ENCODE data around the gene MAMLD1. TPM values are rescaled to one million over a fixed set of nuclear protein-coding genes. Genes with fewer than 3 reads are reported as not detected.

MAMLD1 gene
- polyA plus RNA-seq, 1 donor (not counting 4 experiments of a cell fraction or from before 2014, with no cell fraction given), result 0.98 TPM

DNA sequence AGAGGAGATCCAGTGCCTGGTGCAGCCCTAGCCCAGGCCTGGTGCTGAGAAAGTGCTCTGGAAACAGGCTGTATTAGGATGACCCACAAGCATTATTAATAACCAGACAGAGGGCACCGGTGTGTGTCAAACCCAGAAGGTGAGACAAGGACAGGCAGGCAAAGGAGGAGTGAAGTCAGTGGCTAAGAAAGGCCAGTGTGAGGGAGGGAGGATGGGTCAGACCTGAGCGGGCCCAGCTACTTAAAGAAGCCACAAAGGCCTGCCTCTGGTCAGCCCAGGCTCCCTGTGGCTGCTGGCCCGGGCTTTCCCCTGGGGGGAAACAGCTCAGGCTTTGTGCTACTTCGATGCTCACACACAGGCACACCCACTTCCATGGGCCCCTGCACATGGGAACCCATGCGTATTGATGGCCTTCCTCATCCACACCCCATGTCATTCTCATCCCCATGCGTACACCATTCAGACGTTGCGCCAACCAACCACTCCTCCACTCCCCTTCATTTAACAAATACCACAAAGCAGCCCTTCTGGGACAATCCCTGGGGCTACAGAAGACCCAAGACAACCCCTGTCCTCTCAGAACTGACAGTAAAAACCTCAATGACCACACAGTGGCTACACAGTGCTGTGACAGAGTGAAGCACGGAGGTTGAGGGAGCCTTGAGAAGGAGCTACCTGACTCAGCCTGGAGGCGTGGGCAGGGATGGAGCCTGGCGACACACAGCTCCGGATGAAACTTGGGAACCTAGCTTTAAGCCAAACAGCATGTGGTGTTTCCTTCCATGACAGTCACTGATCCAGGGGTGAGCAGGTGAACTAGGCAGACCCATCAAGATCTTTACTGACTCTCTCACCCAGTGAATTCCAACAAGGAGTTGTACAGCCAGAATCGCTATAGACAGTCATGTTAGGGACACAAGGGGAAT, 180.4 kb downstream of the MAMLD1 start:
- TF ChIP-seq EZH2 (IDR thresholded peaks at IDR 0.05; ENCODE audit: low read length), result no peak
- TF ChIP-seq, protein P1, sequence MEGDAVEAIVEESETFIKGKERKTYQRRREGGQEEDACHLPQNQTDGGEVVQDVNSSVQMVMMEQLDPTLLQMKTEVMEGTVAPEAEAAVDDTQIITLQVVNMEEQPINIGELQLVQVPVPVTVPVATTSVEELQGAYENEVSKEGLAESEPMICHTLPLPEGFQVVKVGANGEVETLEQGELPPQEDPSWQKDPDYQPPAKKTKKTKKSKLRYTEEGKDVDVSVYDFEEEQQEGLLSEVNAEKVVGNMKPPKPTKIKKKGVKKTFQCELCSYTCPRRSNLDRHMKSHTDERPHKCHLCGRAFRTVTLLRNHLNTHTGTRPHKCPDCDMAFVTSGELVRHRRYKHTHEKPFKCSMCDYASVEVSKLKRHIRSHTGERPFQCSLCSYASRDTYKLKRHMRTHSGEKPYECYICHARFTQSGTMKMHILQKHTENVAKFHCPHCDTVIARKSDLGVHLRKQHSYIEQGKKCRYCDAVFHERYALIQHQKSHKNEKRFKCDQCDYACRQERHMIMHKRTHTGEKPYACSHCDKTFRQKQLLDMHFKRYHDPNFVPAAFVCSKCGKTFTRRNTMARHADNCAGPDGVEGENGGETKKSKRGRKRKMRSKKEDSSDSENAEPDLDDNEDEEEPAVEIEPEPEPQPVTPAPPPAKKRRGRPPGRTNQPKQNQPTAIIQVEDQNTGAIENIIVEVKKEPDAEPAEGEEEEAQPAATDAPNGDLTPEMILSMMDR (optimal IDR thresholded peaks at IDR 0.05 in 1 of 3, IDR thresholded peaks at IDR 0.05 in 1 of 3, conservative IDR thresholded peaks at IDR 0.05 in 1 of 3; ENCODE audit: extremely low read depth in 1 of 3, insufficient read depth in 2 of 3, low read length in 3 of 3), result no peak
- Histone ChIP-seq H2AFZ (ENCODE audit: control insufficient read depth, low read length) (no peak overlapping the region), H3K9ac (ENCODE audit: control insufficient read depth, extremely low read depth, insufficient read depth, low read length) (no peak overlapping the region), H3K36me3 (ENCODE audit: control insufficient read depth in 2 of 2, extremely low read depth in 1 of 2, insufficient read depth in 2 of 2, low read length in 2 of 2) (no peaks in the 10 kb centered on the region), H3K4me1 (ENCODE audit: control insufficient read depth, extremely low read depth, insufficient read depth, low read length) (peaks cover 4% of the 10 kb centered on the region), H3K9me3 (ENCODE audit: control insufficient read depth, low read depth, low read length) (no peaks in the 10 kb centered on the region), H3K4me3 (ENCODE audit: control insufficient read depth in 2 of 3, extremely low read depth in 1 of 3, insufficient read depth in 2 of 3, low read depth in 1 of 3, low read length in 3 of 3) (no peak overlapping the region), H3K9me1 (ENCODE audit: control insufficient read depth, extremely low read depth, insufficient read depth, low read length) (no peaks in the 10 kb centered on the region), H3K79me2 (ENCODE audit: control insufficient read depth, insufficient read depth, low read length) (no peaks in the 10 kb centered on the region), H3K27me3 (ENCODE audit: control insufficient read depth, extremely low read depth, insufficient read depth, low read length) (no peaks in the 10 kb centered on the region), H3K27ac (ENCODE audit: control insufficient read depth, insufficient read depth, low read length) (no peak overlapping the region), H3K4me2 (ENCODE audit: control insufficient read depth, extremely low read depth, insufficient read depth, low read depth, low read length) (no peak overlapping the region), H4K20me1 (ENCODE audit: control insufficient read depth, extremely low read depth, insufficient read depth, low read length) (no peaks in the 10 kb centered on the region)
- DNase-seq (ENCODE audit: low read depth, low spot score) (no peak), FAIRE-seq (no peak)
- dilution Hi-C loops (cut with MboI; ENCODE audit: extremely low pct_ligation_motif_present, low sequenced_read_pairs), result no loop called here

DNA sequence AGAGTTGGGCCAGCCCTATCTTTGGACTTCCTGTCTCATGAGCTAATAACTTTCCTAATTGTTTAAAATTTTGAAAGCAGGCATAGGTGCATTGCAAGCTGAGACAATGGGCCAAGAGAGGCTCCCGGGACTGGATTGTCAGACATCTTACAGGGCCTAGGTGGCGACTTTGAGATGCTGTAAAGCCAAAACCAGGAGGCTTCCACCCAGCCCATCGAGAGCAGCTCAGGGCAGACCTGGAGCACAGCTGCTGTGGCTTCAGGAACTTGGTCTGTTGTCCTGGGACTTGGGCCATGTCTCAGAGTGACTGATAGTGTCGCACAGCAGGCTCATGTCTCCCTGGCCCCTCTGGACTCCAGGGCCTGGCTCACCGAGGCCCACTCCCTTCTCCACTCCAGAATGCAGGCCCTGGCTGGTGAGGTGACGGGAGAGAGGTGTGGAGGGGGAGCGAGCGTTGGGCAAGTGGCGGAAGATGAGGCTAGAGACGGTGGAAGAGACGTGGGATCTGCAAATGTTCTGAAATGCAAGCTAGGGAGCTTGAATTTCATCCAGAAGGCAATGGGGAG, 181.2 kb downstream of the MAMLD1 start:
- Histone ChIP-seq H3K4me2 (ENCODE audit: control insufficient read depth, extremely low read depth, insufficient read depth, low read depth, low read length) (no peak overlapping the region), H4K20me1 (ENCODE audit: control insufficient read depth, extremely low read depth, insufficient read depth, low read length) (no peaks in the 10 kb centered on the region), H3K27ac (ENCODE audit: control insufficient read depth, insufficient read depth, low read length) (no peak overlapping the region), H3K36me3 (ENCODE audit: control insufficient read depth in 2 of 2, extremely low read depth in 1 of 2, insufficient read depth in 2 of 2, low read length in 2 of 2) (no peaks in the 10 kb centered on the region), H3K79me2 (ENCODE audit: control insufficient read depth, insufficient read depth, low read length) (no peaks in the 10 kb centered on the region), H3K9ac (ENCODE audit: control insufficient read depth, extremely low read depth, insufficient read depth, low read length) (no peak overlapping the region), H3K27me3 (ENCODE audit: control insufficient read depth, extremely low read depth, insufficient read depth, low read length) (no peaks in the 10 kb centered on the region), H2AFZ (ENCODE audit: control insufficient read depth, low read length) (no peak overlapping the region), H3K9me1 (ENCODE audit: control insufficient read depth, extremely low read depth, insufficient read depth, low read length) (no peaks in the 10 kb centered on the region), H3K9me3 (ENCODE audit: control insufficient read depth, low read depth, low read length) (no peaks in the 10 kb centered on the region), H3K4me1 (ENCODE audit: control insufficient read depth, extremely low read depth, insufficient read depth, low read length) (peaks cover 5% of the 10 kb centered on the region), H3K4me3 (ENCODE audit: control insufficient read depth in 2 of 3, extremely low read depth in 1 of 3, insufficient read depth in 2 of 3, low read depth in 1 of 3, low read length in 3 of 3) (no peak overlapping the region)
- dilution Hi-C loops (cut with MboI; ENCODE audit: extremely low pct_ligation_motif_present, low sequenced_read_pairs), result no loop called here
- TF ChIP-seq, protein P1 (optimal IDR thresholded peaks at IDR 0.05 in 1 of 3, IDR thresholded peaks at IDR 0.05 in 1 of 3, conservative IDR thresholded peaks at IDR 0.05 in 1 of 3; ENCODE audit: extremely low read depth in 1 of 3, insufficient read depth in 2 of 3, low read length in 3 of 3), result peak in 1 of 3 experiments; percentile 26
- TF ChIP-seq EZH2 (IDR thresholded peaks at IDR 0.05; ENCODE audit: low read length), result no peak
- DNase-seq (ENCODE audit: low read depth, low spot score) (no peak), FAIRE-seq (no peak)

Data from keratinocyte (primary cell).